GM18526 (cell line): Measurements from ENCODE around the gene CNTN5.

Experiments used
- POLR2A ChIP-seq: IDR thresholded peaks from 3 replicates; pipeline ENCODE4 v1.6.1; 2011; ENCODE audit not compliant: insufficient read length; ENCODE audit errors: extremely low read depth

Gene CNTN5

GRCh38 chr11:99987821-99988470, 967.2 kb downstream of the CNTN5 start:
- no peak for TF ChIP-seq POLR2A

GRCh38 chr11:99988471-99988837, 967.7 kb downstream of the CNTN5 start:
- TF ChIP-seq POLR2A = no peak

GRCh38 chr11:100003985-100004384, 983.2 kb downstream of the CNTN5 start:
- TF ChIP-seq POLR2A = no peak

GRCh38 chr11:100004541-100004940, 983.8 kb downstream of the CNTN5 start:
- TF ChIP-seq POLR2A = no peak

- TF ChIP-seq POLR2A = no peak
Measured at GRCh38 chr11:100008417-100008816, 987.7 kb downstream of the CNTN5 start.

GRCh38 chr11:100009728-100010127, 989.0 kb downstream of the CNTN5 start:
- TF ChIP-seq POLR2A = no peak

GRCh38 chr11:100010393-100010792, 989.6 kb downstream of the CNTN5 start:
- TF ChIP-seq POLR2A = no peak

- no peak for TF ChIP-seq POLR2A
Measured at GRCh38 chr11:100011697-100012096, 990.9 kb downstream of the CNTN5 start.

GRCh38 chr11:100013011-100013410, 992.3 kb downstream of the CNTN5 start:
- no peak for TF ChIP-seq POLR2A

- TF ChIP-seq POLR2A = no peak
Measured at GRCh38 chr11:100031973-100032372, 1011.2 kb downstream of the CNTN5 start.

- TF ChIP-seq POLR2A = no peak
Measured at GRCh38 chr11:100061006-100061405, 1040.3 kb downstream of the CNTN5 start.

GRCh38 chr11:100066399-100066798, 1045.7 kb downstream of the CNTN5 start:
- TF ChIP-seq POLR2A = no peak

GRCh38 chr11:100068116-100068515, 1047.4 kb downstream of the CNTN5 start:
- no peak for TF ChIP-seq POLR2A

GRCh38 chr11:100072131-100072530, 1051.4 kb downstream of the CNTN5 start:
- TF ChIP-seq POLR2A = no peak

GRCh38 chr11:100080381-100080780, 1059.6 kb downstream of the CNTN5 start:
- TF ChIP-seq POLR2A = no peak

GRCh38 chr11:100080821-100081220, 1060.1 kb downstream of the CNTN5 start:
- no peak for TF ChIP-seq POLR2A

- no peak for TF ChIP-seq POLR2A
Measured at GRCh38 chr11:100093698-100094097, 1072.9 kb downstream of the CNTN5 start.
